ENCODE data around the gene SELENOM.

The SELENOM gene

GRCh38 chr22:31137721-31138120 lies 30.4 kb upstream of the SELENOM start:
- no peak overlapping the region for H2AFZ ChIP-seq (ENCODE audit: low read depth, low read length, severe bottlenecking)
- H3K9me3 ChIP-seq (ENCODE audit: insufficient read depth, low read length): no peaks in the 10 kb centered on the region
- H3K4me2 ChIP-seq (ENCODE audit: low read depth, low read length, poor library complexity, severe bottlenecking): no peak overlapping the region
- H3K9me2 ChIP-seq (replicated peaks; ENCODE audit: insufficient read depth, low read length): no peaks in the 10 kb centered on the region
- H4K20me1 ChIP-seq (ENCODE audit: low read depth, low read length): no peaks in the 10 kb centered on the region
- no peak overlapping the region for H3K9ac ChIP-seq (ENCODE audit: low read length)
- H3K79me2 ChIP-seq (ENCODE audit: insufficient read depth, low read length): no peaks in the 10 kb centered on the region
- H3K27me3 ChIP-seq (ENCODE audit: low read length): no peaks in the 10 kb centered on the region
- no peaks in the 10 kb centered on the region for H3K36me3 ChIP-seq (ENCODE audit: low read length)
- H3K27ac ChIP-seq (ENCODE audit: low read depth, low read length): no peak overlapping the region
- no peaks in the 10 kb centered on the region for H3F3A ChIP-seq (ENCODE audit: insufficient read depth)
- TF ChIP-seq EZH2phosphoT487 (conservative IDR thresholded peaks at IDR 0.05; ENCODE audit: low read length) (no peak), CTCF (IDR thresholded peaks at IDR 0.05; ENCODE audit: insufficient read depth, low read length, poor library complexity, severe bottlenecking) (no peak)
- H3K4me3 ChIP-seq (ENCODE audit: insufficient read depth, low read length, poor library complexity, severe bottlenecking): no peak overlapping the region

GRCh38 chr22:31136711-31137110 lies 29.3 kb upstream of the SELENOM start:
- H3K4me3 ChIP-seq (ENCODE audit: insufficient read depth, low read length, poor library complexity, severe bottlenecking): no peak overlapping the region
- H3K27me3 ChIP-seq (ENCODE audit: low read length): no peaks in the 10 kb centered on the region
- no peak overlapping the region for H2AFZ ChIP-seq (ENCODE audit: low read depth, low read length, severe bottlenecking)
- no peaks in the 10 kb centered on the region for H3K9me2 ChIP-seq (replicated peaks; ENCODE audit: insufficient read depth, low read length)
- H3K27ac ChIP-seq (ENCODE audit: low read depth, low read length): no peak overlapping the region
- H3K9me3 ChIP-seq (ENCODE audit: insufficient read depth, low read length): no peaks in the 10 kb centered on the region
- no peaks in the 10 kb centered on the region for H4K20me1 ChIP-seq (ENCODE audit: low read depth, low read length)
- H3K9ac ChIP-seq (ENCODE audit: low read length): no peak overlapping the region
- TF ChIP-seq EZH2phosphoT487 (conservative IDR thresholded peaks at IDR 0.05; ENCODE audit: low read length) (no peak), CTCF (IDR thresholded peaks at IDR 0.05; ENCODE audit: insufficient read depth, low read length, poor library complexity, severe bottlenecking) (no peak)
- H3F3A ChIP-seq (ENCODE audit: insufficient read depth): no peaks in the 10 kb centered on the region
- no peak overlapping the region for H3K4me2 ChIP-seq (ENCODE audit: low read depth, low read length, poor library complexity, severe bottlenecking)
- H3K36me3 ChIP-seq (ENCODE audit: low read length): no peaks in the 10 kb centered on the region
- H3K79me2 ChIP-seq (ENCODE audit: insufficient read depth, low read length): no peaks in the 10 kb centered on the region

- TF ChIP-seq EZH2phosphoT487 (conservative IDR thresholded peaks at IDR 0.05; ENCODE audit: low read length): no peak
- TF ChIP-seq CTCF (IDR thresholded peaks at IDR 0.05; ENCODE audit: insufficient read depth, low read length, poor library complexity, severe bottlenecking): no peak
- no peaks in the 10 kb centered on the region for H3K9me2 ChIP-seq (replicated peaks; ENCODE audit: insufficient read depth, low read length)
- H3K27me3 ChIP-seq (ENCODE audit: low read length): no peaks in the 10 kb centered on the region
- no peaks in the 10 kb centered on the region for H3K79me2 ChIP-seq (ENCODE audit: insufficient read depth, low read length)
- no peaks in the 10 kb centered on the region for H4K20me1 ChIP-seq (ENCODE audit: low read depth, low read length)
- H3K9ac ChIP-seq (ENCODE audit: low read length): no peak overlapping the region
- H3K36me3 ChIP-seq (ENCODE audit: low read length): no peaks in the 10 kb centered on the region
- H3K9me3 ChIP-seq (ENCODE audit: insufficient read depth, low read length): no peaks in the 10 kb centered on the region
- H3K4me3 ChIP-seq (ENCODE audit: insufficient read depth, low read length, poor library complexity, severe bottlenecking): no peak overlapping the region
- no peak overlapping the region for H3K4me2 ChIP-seq (ENCODE audit: low read depth, low read length, poor library complexity, severe bottlenecking)
- H3K27ac ChIP-seq (ENCODE audit: low read depth, low read length): no peak overlapping the region
- H2AFZ ChIP-seq (ENCODE audit: low read depth, low read length, severe bottlenecking): no peak overlapping the region
- H3F3A ChIP-seq (ENCODE audit: insufficient read depth): no peaks in the 10 kb centered on the region
These were observed 28.8 kb upstream of the SELENOM start for GRCh38 chr22:31136155-31136554.
